NT2/D1 (cell line): Measurements from ENCODE around the gene DAZL.

ENCODE experiments used
- SUZ12 ChIP-seq: IDR thresholded peaks from 2 replicates; pipeline ENCODE4 v1.6.1; 2011; ENCODE audit not compliant: insufficient read length, insufficient read depth; ENCODE audit errors: extremely low read depth
- YY1 ChIP-seq: IDR thresholded peaks from 2 replicates; pipeline ENCODE4 v1.6.1; 2011; ENCODE audit not compliant: insufficient read length, insufficient read depth
- ZNF274 ChIP-seq: IDR thresholded peaks from 2 replicates; pipeline ENCODE4 v1.6.1; 2011; ENCODE audit warnings: mild to moderate bottlenecking, low read depth, low read length

- TF ChIP-seq ZNF274 = no peak
- TF ChIP-seq YY1 = no peak
- no peak for TF ChIP-seq SUZ12
These were observed 10.9 kb upstream of the DAZL start for GRCh38 chr3:16616083-16616482.
